HEK293 (cell line): ENCODE data around the gene TOR1A.

Source experiments
- ZNF777 ChIP-seq: fragments of 450-650 bp; formaldehyde crosslinking; IDR thresholded peaks from 2 replicates; pipeline ENCODE4 v1.5.1; 2017; ENCODE audit warnings: missing biosample characterization, missing genetic modification characterization, borderline replicate concordance
- TF ChIP-seq, protein P1 (sequence below): fragments of 450-650 bp; formaldehyde crosslinking; IDR thresholded peaks from 2 replicates; pipeline ENCODE4 v1.5.1; 2016; ENCODE audit warnings: missing biosample characterization, missing genetic modification characterization

DNA sequence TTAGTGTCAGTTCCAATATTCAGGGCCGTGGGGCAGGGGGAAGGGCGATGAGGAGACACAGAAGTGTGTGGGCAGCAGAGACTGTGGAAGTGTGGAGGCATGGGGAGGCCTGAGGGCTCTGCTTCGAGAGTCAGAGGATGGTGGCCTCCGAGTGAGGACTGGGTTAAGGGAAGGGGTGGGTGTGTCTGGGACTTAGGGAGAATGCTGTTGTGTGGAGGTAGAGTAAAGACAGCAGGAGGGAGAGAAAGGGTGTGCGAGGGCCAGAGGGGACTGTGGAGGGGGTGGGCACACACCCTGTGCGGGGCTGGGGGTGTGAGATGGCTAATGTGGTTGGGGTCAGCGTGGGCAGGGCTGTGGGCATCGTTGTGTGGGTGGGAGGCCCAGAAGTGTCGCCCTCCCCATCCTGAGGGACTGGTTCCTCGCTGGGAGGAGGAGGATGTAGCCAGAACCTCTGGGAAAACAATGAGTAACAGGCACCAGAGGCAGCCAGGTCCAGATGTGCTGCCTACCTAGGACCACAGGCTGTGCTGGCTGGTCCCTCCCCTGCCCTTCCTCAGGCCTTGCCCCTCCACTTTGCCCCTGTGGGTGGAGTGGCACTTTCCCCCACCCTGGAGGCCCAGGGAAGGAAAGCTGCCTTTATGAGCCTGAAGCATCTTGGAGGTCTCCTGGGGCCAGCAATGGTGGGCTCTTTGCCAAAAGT, 15.5 kb upstream of the TOR1A start:
- TF ChIP-seq ZNF777 (tag by site-specific recombination): no peak
- TF ChIP-seq, protein P1, sequence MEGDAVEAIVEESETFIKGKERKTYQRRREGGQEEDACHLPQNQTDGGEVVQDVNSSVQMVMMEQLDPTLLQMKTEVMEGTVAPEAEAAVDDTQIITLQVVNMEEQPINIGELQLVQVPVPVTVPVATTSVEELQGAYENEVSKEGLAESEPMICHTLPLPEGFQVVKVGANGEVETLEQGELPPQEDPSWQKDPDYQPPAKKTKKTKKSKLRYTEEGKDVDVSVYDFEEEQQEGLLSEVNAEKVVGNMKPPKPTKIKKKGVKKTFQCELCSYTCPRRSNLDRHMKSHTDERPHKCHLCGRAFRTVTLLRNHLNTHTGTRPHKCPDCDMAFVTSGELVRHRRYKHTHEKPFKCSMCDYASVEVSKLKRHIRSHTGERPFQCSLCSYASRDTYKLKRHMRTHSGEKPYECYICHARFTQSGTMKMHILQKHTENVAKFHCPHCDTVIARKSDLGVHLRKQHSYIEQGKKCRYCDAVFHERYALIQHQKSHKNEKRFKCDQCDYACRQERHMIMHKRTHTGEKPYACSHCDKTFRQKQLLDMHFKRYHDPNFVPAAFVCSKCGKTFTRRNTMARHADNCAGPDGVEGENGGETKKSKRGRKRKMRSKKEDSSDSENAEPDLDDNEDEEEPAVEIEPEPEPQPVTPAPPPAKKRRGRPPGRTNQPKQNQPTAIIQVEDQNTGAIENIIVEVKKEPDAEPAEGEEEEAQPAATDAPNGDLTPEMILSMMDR (tag by site-specific recombination): no peak
